Endodermal cell (in vitro differentiated cells): ENCODE measurements around the gene PINLYP. TPM values are rescaled to one million over a fixed set of nuclear protein-coding genes. Genes with fewer than 3 reads are reported as not detected.

Experiments
- DNase-seq: peaks from one replicate; pipeline ENCODE4 v3.0.0-alpha.2; 2017
- H3K27ac ChIP-seq: 2 replicates; pipeline ENCODE4 v1.5.1; 2013; ENCODE audit warnings: mild to moderate bottlenecking, low read depth, low read length, moderate library complexity
- H3K27me3 ChIP-seq: 2 replicates; pipeline ENCODE4 v1.6.1; 2013; ENCODE audit warnings: mild to moderate bottlenecking, low read length, moderate library complexity; ENCODE audit not compliant: insufficient read depth, control insufficient read depth, poor library complexity, severe bottlenecking
- H3K36me3 ChIP-seq: 2 replicates; pipeline ENCODE4 v1.7.0; 2013; ENCODE audit warnings: mild to moderate bottlenecking, low read length, moderate library complexity; ENCODE audit not compliant: control insufficient read depth, insufficient read depth
- H3K4me1 ChIP-seq: one replicate; pipeline ENCODE4 v1.7.0; 2013; ENCODE audit warnings: low read length; ENCODE audit not compliant: control insufficient read depth, insufficient read depth
- H3K4me3 ChIP-seq: 2 replicates; pipeline ENCODE4 v1.5.1; 2013; ENCODE audit warnings: mild to moderate bottlenecking, low read length, moderate library complexity
- H3K9ac ChIP-seq: 2 replicates; pipeline ENCODE4 v1.6.1; 2013; ENCODE audit warnings: mild to moderate bottlenecking, low read length, moderate library complexity; ENCODE audit not compliant: poor library complexity, severe bottlenecking; ENCODE audit errors: extremely low read depth
- H3K9me3 ChIP-seq: 2 replicates; pipeline ENCODE4 v1.6.1; 2013; ENCODE audit warnings: mild to moderate bottlenecking, low read length, moderate library complexity; ENCODE audit not compliant: control insufficient read depth
- H3K27ac Mint-ChIP-seq: 2 replicates; pipeline ENCODE4 v1.8.0; 2020; ENCODE audit warnings: mixed read lengths
- H3K27me3 Mint-ChIP-seq: 2 replicates; pipeline ENCODE4 v1.8.0; 2021; ENCODE audit warnings: mild to moderate bottlenecking, mixed read lengths; ENCODE audit not compliant: insufficient read depth
- H3K36me3 Mint-ChIP-seq: 2 replicates; pipeline ENCODE4 v1.8.0; 2020; ENCODE audit warnings: low read depth, mixed read lengths
- H3K4me1 Mint-ChIP-seq: 2 replicates; pipeline ENCODE4 v1.8.0; 2020; ENCODE audit warnings: mixed read lengths
- H3K4me3 Mint-ChIP-seq: 2 replicates; pipeline ENCODE4 v1.8.0; 2020; ENCODE audit warnings: mild to moderate bottlenecking, moderate library complexity, mixed read lengths
- H3K9me3 Mint-ChIP-seq: 2 replicates; pipeline ENCODE4 v1.8.0; 2020; ENCODE audit warnings: mild to moderate bottlenecking, mixed read lengths
- CTCF ChIP-seq: fragments of 200-600 bp; sonication (generic); conservative IDR thresholded peaks from 2 replicates; pipeline ENCODE4 v1.5.0; 2021; ENCODE audit warnings: antibody characterized with exemption, mild to moderate bottlenecking
- WGBS, 2 experiments: methylation state at CpG; one replicate each; pipeline versions ENCODE4 v1.1.5 to v1.1.7; 2013; ENCODE audit warnings: missing lambda C conversion rate in 2 of 2, mixed read lengths in 1 of 2; ENCODE audit not compliant: insufficient coverage in 1 of 2, insufficient read length in 1 of 2; 5-methylcytosine and 5-hydroxymethylcytosine counted together
- total RNA-seq, 2 donors: library from RNA; stranded (reverse); fragmentation: NEBNext Ultra II Directional in 1 of 2; extraction: Animal tissue kit (Norgen Biotek cat#: 25700) in 1 of 2; gene quantifications; 2 replicates in 1 of 2; 3 replicates in 1 of 2; pipeline ENCODE4 v1.2.1, GENCODE V29; 2021

PINLYP gene
- total RNA-seq, 2 donors from 2014 or later: 7.7 to 12.2 TPM

DNA sequence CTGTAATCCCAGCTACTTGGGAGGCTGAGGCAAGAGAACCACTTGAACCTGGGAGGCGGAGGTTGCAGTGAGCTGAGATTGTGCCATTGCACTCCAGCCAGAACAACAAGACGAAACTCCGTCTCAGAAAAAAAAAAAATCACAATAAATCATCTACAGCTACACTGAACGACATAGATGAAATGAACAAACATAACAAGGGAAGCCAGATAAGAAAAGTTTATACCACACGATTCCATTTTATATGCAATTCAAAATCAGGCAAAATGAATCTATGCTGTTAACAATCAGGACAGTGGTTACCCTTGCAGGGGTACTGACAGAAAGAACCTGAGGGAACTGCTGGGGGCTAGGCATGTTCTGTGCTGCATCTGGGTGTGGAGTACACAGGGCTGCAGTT lies 5.9 kb upstream of the PINLYP start:
- no peak overlapping the region for H3K27ac Mint-ChIP-seq
- Histone ChIP-seq H3K9ac (no peak overlapping the region), H3K36me3 (peaks cover 21% of the 10 kb centered on the region), H3K27ac (no peak overlapping the region), H3K27me3 (no peaks in the 10 kb centered on the region), H3K9me3 (no peaks in the 10 kb centered on the region), H3K4me1 (no peaks in the 10 kb centered on the region), H3K4me3 (no peak overlapping the region)
- no peaks in the 10 kb centered on the region for H3K9me3 Mint-ChIP-seq
- no peaks in the 10 kb centered on the region for H3K4me1 Mint-ChIP-seq
- H3K27me3 Mint-ChIP-seq: no peaks in the 10 kb centered on the region
- H3K4me3 Mint-ChIP-seq: no peak overlapping the region
- DNase-seq: no peak
- peaks cover 26% of the 10 kb centered on the region for H3K36me3 Mint-ChIP-seq
- no peak for TF ChIP-seq CTCF
- 98 to 100% methylated on average over 4 to 5 of the region's 5 CpGs for WGBS, 2 experiments

GRCh38 chr19:43570174-43570791 lies 5.3 kb upstream of the PINLYP start:
- WGBS, 2 experiments: 94 to 98% methylated on average over 4 to 5 of the region's 5 CpGs
- no peak overlapping the region for H3K4me3 Mint-ChIP-seq
- H3K9me3 Mint-ChIP-seq: no peaks in the 10 kb centered on the region
- no peak overlapping the region for H3K27ac ChIP-seq
- no peak for TF ChIP-seq CTCF
- no peak overlapping the region for H3K9ac ChIP-seq
- DNase-seq: no peak
- H3K4me1 Mint-ChIP-seq: peaks cover 5% of the 10 kb centered on the region
- peaks cover 26% of the 10 kb centered on the region for H3K36me3 Mint-ChIP-seq
- no peak overlapping the region for H3K4me3 ChIP-seq
- no peaks in the 10 kb centered on the region for H3K4me1 ChIP-seq
- no peaks in the 10 kb centered on the region for H3K27me3 Mint-ChIP-seq
- H3K9me3 ChIP-seq: no peaks in the 10 kb centered on the region
- H3K36me3 ChIP-seq: peaks cover 21% of the 10 kb centered on the region
- H3K27ac Mint-ChIP-seq: no peak overlapping the region
- H3K27me3 ChIP-seq: no peaks in the 10 kb centered on the region

- Histone ChIP-seq H3K4me1 (peaks cover 4% of the 10 kb centered on the region), H3K27me3 (no peaks in the 10 kb centered on the region), H3K9ac (no peak overlapping the region), H3K36me3 (peaks cover 21% of the 10 kb centered on the region), H3K4me3 (no peak overlapping the region), H3K9me3 (no peaks in the 10 kb centered on the region), H3K27ac (no peak overlapping the region)
- Mint-ChIP-seq H3K9me3 (no peaks in the 10 kb centered on the region), H3K27me3 (no peaks in the 10 kb centered on the region), H3K4me3 (no peak overlapping the region), H3K36me3 (peaks cover 26% of the 10 kb centered on the region), H3K27ac (no peak overlapping the region), H3K4me1 (peaks cover 14% of the 10 kb centered on the region)
- DNase-seq: no peak
- 96 to 100% methylated on average over 3 of the region's 3 CpGs for WGBS, 2 experiments
- TF ChIP-seq CTCF: no peak
Observed at GRCh38 chr19:43572171-43572588, 3.4 kb upstream of the PINLYP start.
